GM12891 (cell line): ENCODE data around the gene RBP3.

ENCODE experiments used
- PAX5 ChIP-seq: IDR thresholded peaks from 2 replicates; pipeline ENCODE4 v1.6.1; 2011; ENCODE audit warnings: low read length, moderate library complexity, mild to moderate bottlenecking; ENCODE audit not compliant: insufficient read depth, severe bottlenecking
- POLR2A ChIP-seq: IDR thresholded peaks from 2 replicates; pipeline ENCODE4 v1.6.1; 2011; ENCODE audit warnings: low read depth, low read length, control low read depth
- POLR2AphosphoS5 ChIP-seq: IDR thresholded peaks from 2 replicates; pipeline ENCODE4 v1.6.1; 2011; ENCODE audit warnings: low read depth, low read length, control low read depth
- POU2F2 ChIP-seq: IDR thresholded peaks from 2 replicates; pipeline ENCODE4 v1.6.1; 2011; ENCODE audit warnings: low read depth, mild to moderate bottlenecking, control low read depth, low read length, moderate library complexity
- SPI1 ChIP-seq: IDR thresholded peaks from 2 replicates; pipeline ENCODE4 v1.6.1; 2011; ENCODE audit warnings: low read depth, low read length, control low read depth
- TAF1 ChIP-seq: IDR thresholded peaks from 2 replicates; pipeline ENCODE4 v1.6.1; 2011; ENCODE audit warnings: low read depth, low read length, control low read depth

GRCh38 chr10:47311932-47312662 lies 36.1 kb upstream of the RBP3 start:
- TF ChIP-seq POLR2AphosphoS5 (no peak), POLR2A (no peak), TAF1 (no peak), SPI1 (no peak), PAX5 (no peak), POU2F2 (no peak)
